Measurements from ENCODE around the gene PATZ1.
"Not testable (repeated sequence)": the region's sequence is repeated elsewhere in the genome, so short reads cannot be mapped to it uniquely, and the experiment has no call there.

PATZ1 gene, protein sequence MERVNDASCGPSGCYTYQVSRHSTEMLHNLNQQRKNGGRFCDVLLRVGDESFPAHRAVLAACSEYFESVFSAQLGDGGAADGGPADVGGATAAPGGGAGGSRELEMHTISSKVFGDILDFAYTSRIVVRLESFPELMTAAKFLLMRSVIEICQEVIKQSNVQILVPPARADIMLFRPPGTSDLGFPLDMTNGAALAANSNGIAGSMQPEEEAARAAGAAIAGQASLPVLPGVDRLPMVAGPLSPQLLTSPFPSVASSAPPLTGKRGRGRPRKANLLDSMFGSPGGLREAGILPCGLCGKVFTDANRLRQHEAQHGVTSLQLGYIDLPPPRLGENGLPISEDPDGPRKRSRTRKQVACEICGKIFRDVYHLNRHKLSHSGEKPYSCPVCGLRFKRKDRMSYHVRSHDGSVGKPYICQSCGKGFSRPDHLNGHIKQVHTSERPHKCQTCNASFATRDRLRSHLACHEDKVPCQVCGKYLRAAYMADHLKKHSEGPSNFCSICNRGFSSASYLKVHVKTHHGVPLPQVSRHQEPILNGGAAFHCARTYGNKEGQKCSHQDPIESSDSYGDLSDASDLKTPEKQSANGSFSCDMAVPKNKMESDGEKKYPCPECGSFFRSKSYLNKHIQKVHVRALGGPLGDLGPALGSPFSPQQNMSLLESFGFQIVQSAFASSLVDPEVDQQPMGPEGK

GRCh38 chr22:31346255-31346732, at the start of gene PATZ1:
Gene PATZ1, minus strand, starts transcription at chr22:31346346. Its CDS starts 744 bp downstream, at chr22:31345602.
- DNase-seq (ENCODE audit: low read depth, low spot score), result no peak

DNA sequence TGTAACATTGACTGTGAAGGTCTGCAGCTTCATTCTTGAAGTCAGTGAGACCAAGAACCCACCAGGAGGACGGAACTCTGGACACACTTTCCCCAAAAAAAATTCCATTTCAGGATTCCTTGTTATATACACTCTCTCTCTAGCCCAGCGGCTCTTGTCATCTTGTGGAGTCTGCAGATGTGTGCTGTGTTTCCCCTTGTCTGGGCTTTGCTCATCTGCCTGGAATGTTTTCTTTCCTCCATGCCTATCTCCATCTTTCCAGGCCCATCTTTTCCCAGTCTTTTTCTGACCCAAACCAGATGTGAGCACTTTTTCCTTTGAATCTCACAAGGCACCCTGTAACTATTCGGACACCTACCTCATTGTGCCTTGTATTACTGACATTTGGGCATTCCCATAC, 48.2 kb upstream of the PATZ1 start:
- DNase-seq (ENCODE audit: low read depth, low spot score), result no peak
- H3K27ac ChIP-seq, result no peak overlapping the region

More at GRCh38 chr22:31346255-31346732, at the start of gene PATZ1:
- H3K27ac ChIP-seq, result peak within 1 kb of the TSS; percentile 66

GRCh38 chr22:31393893-31394292, 47.7 kb upstream of the PATZ1 start:
- H3K27ac ChIP-seq, result no peak overlapping the region
- DNase-seq (ENCODE audit: low read depth, low spot score), result no peak

DNA sequence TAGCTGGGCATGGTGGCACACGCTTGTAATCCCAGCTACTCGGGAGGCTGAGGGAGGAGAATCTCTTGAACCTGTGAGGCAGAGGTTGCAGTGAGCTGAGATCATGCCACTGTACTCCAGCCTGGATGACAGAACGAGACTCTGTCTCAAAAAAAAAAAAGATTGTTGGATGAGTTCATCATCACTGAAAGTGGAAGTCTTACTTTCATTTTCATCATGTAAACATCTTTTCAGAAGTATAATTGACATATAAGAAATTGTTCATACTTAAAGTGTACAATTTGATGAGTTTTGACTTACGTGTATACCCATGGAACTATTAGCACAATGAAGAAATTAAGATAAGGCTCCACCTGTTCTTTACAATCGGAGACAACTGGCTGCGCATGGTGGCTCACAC, 32.5 kb upstream of the PATZ1 start:
- H3K27ac ChIP-seq; DNase-seq (ENCODE audit: low read depth, low spot score): not testable (repeated sequence)

- DNase-seq (ENCODE audit: low read depth, low spot score), result no peak
- no peak overlapping the region for H3K27ac ChIP-seq
These were observed 32.0 kb upstream of the PATZ1 start for GRCh38 chr22:31378123-31378522.

GRCh38 chr22:31377612-31378011, 31.5 kb upstream of the PATZ1 start:
- no peak overlapping the region for H3K27ac ChIP-seq
- no peak for DNase-seq (ENCODE audit: low read depth, low spot score)

GRCh38 chr22:31367426-31367825, 21.3 kb upstream of the PATZ1 start:
- no peak for DNase-seq (ENCODE audit: low read depth, low spot score)
- H3K27ac ChIP-seq, result no peak overlapping the region

- DNase-seq (ENCODE audit: low read depth, low spot score), result no peak
- H3K27ac ChIP-seq, result no peak overlapping the region
These were observed 17.8 kb upstream of the PATZ1 start for GRCh38 chr22:31363885-31364465.

DNA sequence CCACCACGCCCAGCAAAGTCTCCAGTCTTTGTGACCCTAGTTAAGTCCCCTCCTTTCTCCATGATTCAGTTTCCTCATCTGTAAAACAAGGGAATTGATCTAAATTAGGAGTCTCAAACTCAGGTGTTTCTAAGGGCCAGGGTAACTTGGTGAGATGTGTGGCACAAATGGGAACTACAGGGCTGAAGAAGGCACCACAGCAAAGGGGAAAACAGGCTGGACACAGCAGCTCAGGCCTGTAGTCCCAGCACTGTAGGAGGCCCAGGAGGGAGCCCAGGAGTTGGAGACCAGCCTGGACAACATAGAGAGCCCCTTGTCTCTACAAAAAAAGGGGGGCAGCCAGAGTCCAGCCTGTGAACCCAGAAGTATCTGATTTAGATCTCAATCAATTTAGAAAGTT, 15.6 kb upstream of the PATZ1 start:
- H3K27ac ChIP-seq, result no peak overlapping the region
- DNase-seq (ENCODE audit: low read depth, low spot score), result no peak

DNA sequence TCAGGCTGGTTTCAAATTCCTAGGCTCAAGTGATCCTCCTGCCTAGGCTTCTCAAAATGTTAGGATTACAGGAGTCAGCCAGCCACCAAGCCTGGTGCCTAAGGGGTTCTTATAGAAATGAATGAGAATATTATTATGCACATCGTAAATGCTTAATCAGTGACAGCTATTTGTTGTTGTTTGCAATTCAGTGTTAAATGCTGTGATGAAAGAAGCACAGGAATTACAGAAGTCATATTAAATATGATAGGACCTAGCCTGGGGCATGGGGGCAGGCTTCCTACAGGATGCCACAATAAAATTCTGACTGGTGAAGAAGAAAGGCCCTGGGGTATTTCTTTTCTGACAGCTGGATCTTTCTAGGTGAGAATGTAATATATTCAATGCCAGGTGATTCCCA, 13.9 kb upstream of the PATZ1 start:
- H3K27ac ChIP-seq, result no peak overlapping the region
- DNase-seq (ENCODE audit: low read depth, low spot score), result no peak

GRCh38 chr22:31354515-31354914, 8.4 kb upstream of the PATZ1 start:
- DNase-seq (ENCODE audit: low read depth, low spot score), result no peak
- no peak overlapping the region for H3K27ac ChIP-seq

DNA sequence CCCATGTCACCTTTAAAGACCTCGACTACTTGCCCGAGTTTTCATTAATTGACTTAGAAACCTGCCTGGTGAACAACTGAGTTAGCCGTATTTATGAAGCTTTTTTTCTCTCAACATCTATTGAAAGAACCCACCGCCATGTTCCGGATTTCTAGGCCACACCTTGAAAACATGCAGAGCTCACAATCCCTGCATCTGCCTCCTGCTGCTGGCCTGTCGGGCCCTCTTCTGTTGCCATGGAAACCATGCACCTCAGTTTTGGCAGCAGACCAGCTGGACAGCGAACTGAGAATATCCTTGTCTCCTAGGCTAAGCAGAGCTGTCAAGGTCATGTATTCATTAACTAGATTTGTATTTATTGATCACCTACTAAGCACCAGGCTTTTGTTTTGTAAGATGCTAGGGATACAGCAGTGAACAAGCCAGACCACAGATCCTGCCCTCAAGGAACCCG, 4.3 kb upstream of the PATZ1 start:
- no peak for DNase-seq (ENCODE audit: low read depth, low spot score)
- H3K27ac ChIP-seq, result no peak overlapping the region

DNA sequence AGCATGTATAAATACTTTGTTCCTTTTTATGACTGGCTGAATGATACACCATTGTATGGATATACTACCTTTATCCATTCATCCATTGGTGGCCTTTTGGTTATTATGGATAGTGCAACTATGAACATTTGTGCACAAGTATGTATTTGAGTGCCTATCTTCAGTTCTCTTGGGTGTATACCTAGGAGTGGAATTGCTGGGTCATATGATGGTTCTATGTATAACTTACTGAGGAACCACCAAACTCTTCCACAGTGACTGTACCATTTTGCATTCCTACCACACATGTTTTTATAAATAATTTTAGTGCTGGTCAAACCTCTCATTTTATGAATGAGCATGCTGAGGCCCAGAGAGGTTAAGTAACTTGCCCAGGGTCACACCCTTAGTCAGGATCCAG, 3.8 kb upstream of the PATZ1 start:
- no peak for DNase-seq (ENCODE audit: low read depth, low spot score)
- H3K27ac ChIP-seq, result no peak overlapping the region

DNA sequence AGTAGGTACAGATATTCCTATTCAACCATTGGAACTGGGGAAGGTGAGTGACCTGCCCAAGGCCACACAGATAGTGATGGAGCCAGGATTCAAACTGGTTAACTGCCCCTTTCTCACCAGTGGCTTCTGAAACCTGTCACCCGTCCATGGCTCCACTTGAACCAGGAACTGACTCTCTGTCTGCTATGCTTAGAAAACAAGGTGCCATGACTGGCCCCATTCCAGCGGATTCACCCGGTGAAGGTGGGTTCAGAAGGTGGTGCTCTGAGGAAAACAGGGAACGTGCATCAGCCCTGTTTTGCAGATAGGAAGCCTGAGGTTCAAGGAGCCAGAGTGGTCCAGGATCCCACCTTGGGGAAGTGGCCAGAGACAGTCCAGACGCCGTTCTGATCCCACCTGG, 2.6 kb upstream of the PATZ1 start:
- no peak overlapping the region for H3K27ac ChIP-seq
- no peak for DNase-seq (ENCODE audit: low read depth, low spot score)

DNA sequence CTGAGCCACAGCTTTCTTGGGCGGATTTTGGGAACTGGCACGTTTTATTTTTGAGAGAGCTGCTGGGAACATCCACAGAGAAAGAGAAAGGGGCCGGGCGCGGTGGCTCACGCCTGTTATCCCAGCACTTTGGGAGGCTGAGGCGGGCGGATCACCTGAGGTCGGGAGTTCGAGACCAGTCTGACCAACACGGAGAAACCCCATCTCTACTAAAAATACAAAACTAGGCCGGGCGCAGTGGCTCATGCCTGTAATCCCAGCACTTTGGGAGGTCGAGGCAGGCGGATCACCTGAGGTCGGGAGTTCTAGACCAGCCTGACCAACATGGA, 1.8 kb upstream of the PATZ1 start:
- DNase-seq (ENCODE audit: low read depth, low spot score), result not testable (repeated sequence)

DNA sequence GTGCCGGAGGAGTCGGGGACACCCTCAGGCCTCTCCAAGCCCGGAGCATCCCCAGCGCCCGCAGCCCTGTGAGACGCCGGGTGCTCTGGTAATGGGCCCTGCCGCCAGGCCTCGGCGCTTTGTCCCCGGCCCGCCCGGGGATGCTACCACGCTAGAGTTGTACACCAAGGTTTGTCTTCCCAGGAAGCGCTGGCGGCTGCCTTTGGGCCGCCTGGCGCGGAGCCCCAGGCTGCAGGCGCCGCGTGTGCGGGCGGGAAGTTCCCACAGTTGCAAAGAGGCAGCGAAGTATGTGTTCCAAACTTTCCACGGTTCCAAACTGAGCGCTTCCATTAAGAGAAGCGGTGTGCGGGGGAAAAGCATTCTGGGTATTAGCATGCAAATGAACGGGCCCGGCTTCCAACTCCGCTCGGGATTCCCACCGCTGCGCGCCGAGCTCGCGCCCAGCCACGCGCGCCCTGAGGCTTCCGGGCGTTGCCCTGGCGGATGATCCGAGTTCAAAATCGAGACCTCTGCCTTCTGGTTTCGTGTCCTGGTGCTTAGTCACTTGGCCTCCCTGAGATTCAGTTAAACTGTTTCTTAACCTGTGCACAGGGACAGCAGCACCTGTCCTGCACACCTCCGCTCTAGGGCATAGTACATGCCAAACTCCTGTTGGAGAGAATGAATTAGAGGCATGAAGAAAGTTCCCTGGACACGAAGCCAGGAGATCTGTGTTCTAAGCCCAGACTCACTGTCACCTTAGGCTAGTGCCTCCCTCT, 1.3 kb upstream of the PATZ1 start:
- DNase-seq (ENCODE audit: low read depth, low spot score), result no peak
- H3K27ac ChIP-seq, result peak overlapping the region; percentile 66

More for the DNA sequence above, 1.8 kb upstream of the PATZ1 start:
- H3K27ac ChIP-seq, result peak overlapping the region; percentile 66

DNA sequence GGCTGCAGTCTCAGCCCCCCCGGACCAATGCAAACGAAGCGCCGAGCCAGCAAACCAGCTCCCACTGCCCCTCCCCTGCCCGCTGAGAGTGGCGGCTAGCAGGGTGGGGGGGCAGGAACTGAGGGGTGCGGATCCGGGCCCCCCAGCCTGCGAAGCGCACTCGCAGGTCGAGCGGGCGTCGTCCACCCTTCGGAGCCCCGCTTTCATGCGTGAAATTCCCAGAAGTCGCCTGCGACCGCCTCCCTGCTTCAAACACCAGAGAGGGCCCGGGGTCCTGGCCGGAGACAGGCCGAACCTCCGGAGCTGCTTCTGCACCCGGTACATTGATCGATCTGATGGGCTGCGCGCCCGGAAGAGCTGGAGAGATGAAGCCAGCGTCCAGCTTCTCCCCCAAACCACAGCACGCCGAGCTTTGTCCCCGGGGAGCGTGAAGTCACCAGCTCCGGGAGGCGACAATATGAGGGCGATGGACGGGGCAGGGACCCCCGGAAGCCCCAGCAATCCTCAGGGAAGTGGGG, 646 bp upstream of the PATZ1 start:
- peak overlapping the region; percentile 66 for H3K27ac ChIP-seq
- DNase-seq (ENCODE audit: low read depth, low spot score), result no peak

DNA sequence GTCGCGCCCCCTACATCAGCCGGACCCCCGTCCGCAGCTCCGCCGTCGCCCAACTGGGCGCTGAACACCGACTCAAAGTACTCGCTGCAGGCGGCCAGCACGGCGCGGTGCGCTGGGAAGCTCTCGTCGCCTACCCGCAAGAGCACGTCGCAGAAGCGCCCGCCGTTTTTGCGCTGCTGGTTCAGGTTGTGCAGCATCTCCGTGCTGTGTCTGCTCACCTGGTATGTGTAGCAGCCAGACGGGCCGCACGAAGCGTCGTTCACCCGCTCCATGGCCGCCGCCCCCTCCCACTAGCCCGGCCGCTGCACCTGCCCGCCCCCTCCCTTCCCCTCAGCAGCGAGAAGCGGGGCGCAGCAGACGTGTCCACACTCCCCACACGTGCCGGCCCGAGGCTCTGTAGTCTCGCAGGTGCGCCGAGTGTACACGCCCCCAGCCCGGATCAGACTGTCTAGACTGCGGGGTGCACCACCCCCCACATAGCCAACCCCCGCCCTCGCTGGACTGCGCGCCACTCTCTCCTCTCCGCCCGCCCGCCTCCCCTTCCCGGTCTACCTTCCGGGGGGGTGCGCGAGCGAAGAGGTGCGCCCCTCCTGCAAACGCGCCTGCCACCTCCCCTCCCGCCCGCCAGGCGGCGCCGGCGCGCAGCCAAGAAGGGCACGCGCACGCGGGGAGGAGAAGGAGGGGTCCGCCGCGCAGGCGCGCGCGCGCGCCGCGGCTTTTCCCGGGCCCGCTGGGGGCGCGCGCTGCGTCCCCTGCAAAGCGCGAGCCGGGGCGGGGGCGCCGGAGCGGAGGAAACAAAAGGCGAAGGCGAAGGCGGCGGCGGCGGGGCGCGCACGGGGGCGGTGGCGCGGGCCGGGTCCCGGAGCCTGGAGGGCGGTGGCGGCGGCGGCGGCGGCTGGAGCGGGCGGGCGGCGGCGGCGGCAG, 553 bp downstream of the PATZ1 start:
- no peak for DNase-seq (ENCODE audit: low read depth, low spot score)
- peak overlapping the region; percentile 66 for H3K27ac ChIP-seq

All from epithelial cell of prostate (primary cell).